GM23338 (cell line): Measurements from ENCODE around the gene RWDD1. TPM values are rescaled to one million over a fixed set of nuclear protein-coding genes. Genes with fewer than 3 reads are reported as not detected.

Experiments used
- ATAC-seq: fragments of 200-7000 bp; cut with Tn5 transposase; 3 replicates; pipeline ENCODE4 v1.9.1; 2020
- DNase-seq: peaks from one replicate; pipeline ENCODE4 v3.0.0-alpha.2; 2015; ENCODE audit warnings: low spot score
- H2AFZ ChIP-seq: fragments of 200-600 bp; sonication (generic); 2 replicates; pipeline ENCODE4 v1.8.0; 2016; ENCODE audit warnings: antibody characterized with exemption, mild to moderate bottlenecking, moderate library complexity
- H3F3A ChIP-seq: fragments of 200-600 bp; sonication (generic); replicated peaks from 2 replicates; pipeline ENCODE4 v1.8.0; 2017; ENCODE audit warnings: antibody characterized with exemption, mixed run types, low read depth
- H3K27ac ChIP-seq: fragments of 200-600 bp; sonication (generic); 2 replicates; pipeline ENCODE4 v1.6.1; 2016; ENCODE audit warnings: low read depth
- H3K27me3 ChIP-seq: fragments of 200-600 bp; sonication (generic); 2 replicates; pipeline ENCODE4 v1.8.0; 2016; ENCODE audit warnings: mild to moderate bottlenecking, mixed run types, moderate library complexity; ENCODE audit not compliant: insufficient read depth
- H3K36me3 ChIP-seq: fragments of 200-600 bp; sonication (generic); 2 replicates; pipeline ENCODE4 v1.8.0; 2016; ENCODE audit warnings: mild to moderate bottlenecking; ENCODE audit not compliant: insufficient read depth
- H3K4me1 ChIP-seq: fragments of 200-600 bp; sonication (generic); 2 replicates; pipeline ENCODE4 v1.8.0; 2016; ENCODE audit warnings: mild to moderate bottlenecking, moderate library complexity; ENCODE audit not compliant: insufficient read depth
- H3K4me2 ChIP-seq: fragments of 200-600 bp; sonication (generic); 2 replicates; pipeline ENCODE4 v1.7.1; 2017; ENCODE audit warnings: mixed run types
- H3K4me3 ChIP-seq: fragments of 200-600 bp; sonication (generic); 2 replicates; pipeline ENCODE4 v1.6.1; 2016; ENCODE audit warnings: mixed run types
- H3K79me2 ChIP-seq: fragments of 200-600 bp; sonication (generic); replicated peaks from 2 replicates; pipeline ENCODE4 v1.8.0; 2017; ENCODE audit warnings: mild to moderate bottlenecking; ENCODE audit not compliant: insufficient read depth
- H3K9me2 ChIP-seq: fragments of 200-600 bp; sonication (generic); 2 replicates; pipeline ENCODE4 v1.8.0; 2017; ENCODE audit not compliant: insufficient read depth
- H4K20me1 ChIP-seq: fragments of 200-600 bp; sonication (generic); replicated peaks from 2 replicates; pipeline ENCODE4 v1.8.0; 2017; ENCODE audit warnings: mild to moderate bottlenecking; ENCODE audit not compliant: insufficient read depth
- H3K27ac Mint-ChIP-seq: 2 replicates; pipeline ENCODE4 v1.8.0; 2020; ENCODE audit warnings: inconsistent platforms, mild to moderate bottlenecking, moderate library complexity, mixed read lengths
- H3K27me3 Mint-ChIP-seq: 3 replicates; pipeline ENCODE4 v1.8.0; 2022; ENCODE audit warnings: low read depth, mild to moderate bottlenecking, moderate library complexity, mixed read lengths, inconsistent platforms; ENCODE audit not compliant: insufficient read depth, poor library complexity
- H3K36me3 Mint-ChIP-seq: 3 replicates; pipeline ENCODE4 v1.8.0; 2021; ENCODE audit warnings: low read depth, mild to moderate bottlenecking, inconsistent platforms, moderate library complexity, mixed read lengths
- H3K4me1 Mint-ChIP-seq: 3 replicates; pipeline ENCODE4 v1.8.0; 2020; ENCODE audit warnings: mild to moderate bottlenecking, inconsistent platforms, mixed read lengths
- H3K4me3 Mint-ChIP-seq: 3 replicates; pipeline ENCODE4 v1.8.0; 2021; ENCODE audit warnings: moderate library complexity, mild to moderate bottlenecking, inconsistent platforms, mixed read lengths
- H3K9me3 Mint-ChIP-seq: 3 replicates; pipeline ENCODE4 v1.8.0; 2020; ENCODE audit warnings: moderate library complexity, mild to moderate bottlenecking, inconsistent platforms, mixed read lengths
- CREB1 ChIP-seq: fragments of 250-450 bp; sonication (Bioruptor Pico); IDR thresholded peaks from 2 replicates; pipeline ENCODE4 v1.5.0; 2020; ENCODE audit warnings: low read depth, mild to moderate bottlenecking, moderate library complexity
- CTCF ChIP-seq, 2 experiments: fragments of 200-600 bp in 1 of 2; sonication (generic) in 1 of 2; conservative IDR thresholded peaks; 2 replicates each; pipeline versions ENCODE4 v1.5.1 to v1.6.1; 2016 to 2017; ENCODE audit warnings: antibody characterized with exemption in 2 of 2, low read depth in 2 of 2, mild to moderate bottlenecking in 2 of 2, moderate library complexity in 1 of 2
- ETS1 ChIP-seq: IDR thresholded peaks from 2 replicates; pipeline ENCODE4 v1.6.1; 2016; ENCODE audit warnings: antibody characterized with exemption
- EZH2 ChIP-seq: fragments of 200-600 bp; sonication (generic); IDR thresholded peaks from one replicate; pipeline ENCODE4 v1.8.0; 2017; ENCODE audit warnings: antibody characterized with exemption, mild to moderate bottlenecking, low read depth; ENCODE audit not compliant: unreplicated experiment
- EZH2phosphoT487 ChIP-seq: fragments of 200-600 bp; sonication (generic); IDR thresholded peaks from one replicate; pipeline ENCODE4 v1.8.1; 2018; ENCODE audit warnings: antibody characterized with exemption; ENCODE audit not compliant: unreplicated experiment
- JUNB ChIP-seq: IDR thresholded peaks from one replicate; pipeline ENCODE4 v1.6.1; 2016; ENCODE audit warnings: antibody characterized with exemption; ENCODE audit not compliant: unreplicated experiment
- NANOG ChIP-seq: IDR thresholded peaks from 2 replicates; pipeline ENCODE4 v1.6.1; 2016; ENCODE audit warnings: antibody characterized with exemption, borderline replicate concordance
- POLR2AphosphoS5 ChIP-seq: IDR thresholded peaks from 2 replicates; pipeline ENCODE4 v1.6.1; 2016; ENCODE audit warnings: antibody characterized with exemption, low read depth
- REST ChIP-seq: IDR thresholded peaks from one replicate; pipeline ENCODE4 v1.6.1; 2018; ENCODE audit warnings: antibody characterized with exemption; ENCODE audit not compliant: unreplicated experiment
- STAT1 ChIP-seq: IDR thresholded peaks from one replicate; pipeline ENCODE4 v1.6.1; 2016; ENCODE audit warnings: antibody characterized with exemption; ENCODE audit not compliant: unreplicated experiment
- ZNF114 ChIP-seq: fragments of 250-450 bp; sonication (Bioruptor Pico); IDR thresholded peaks from 2 replicates; pipeline ENCODE4 v1.5.0; 2020; ENCODE audit warnings: mild to moderate bottlenecking, moderate library complexity
- ZNF331 ChIP-seq: fragments of 250-450 bp; sonication (Bioruptor Pico); IDR thresholded peaks from 2 replicates; pipeline ENCODE4 v1.5.0; 2020; ENCODE audit warnings: low read depth, mild to moderate bottlenecking, moderate library complexity
- ZNF462 ChIP-seq: fragments of 250-450 bp; sonication (Bioruptor Pico); IDR thresholded peaks from 2 replicates; pipeline ENCODE4 v1.5.0; 2020; ENCODE audit warnings: mild to moderate bottlenecking, moderate library complexity
- polyA plus RNA-seq: library from polyadenylated mRNA; unstranded; fragments of >200 nt; fragmentation: Nextera tagmentation; extraction: Ambion mirVana; gene quantifications from 2 replicates; pipeline ENCODE4 v1.2.1, GENCODE V29; 2016
- total RNA-seq: library from RNA; depleted of rRNA; stranded (reverse); fragments of >200 nt; shearing (Covaris generic); gene quantifications from 2 replicates; pipeline ENCODE4 v1.2.3, GENCODE V29; 2014

The RWDD1 gene
- total and polyA plus RNA-seq, 2 experiments from 2014 or later, result 20.2 to 171 TPM

- no peaks in the 10 kb centered on the region for H3K9me2 ChIP-seq
- H3K4me1 Mint-ChIP-seq, result no peaks in the 10 kb centered on the region
- H3K27ac Mint-ChIP-seq, result no peak overlapping the region
- H3K4me3 ChIP-seq, result no peak overlapping the region
- no peaks in the 10 kb centered on the region for H3K27me3 Mint-ChIP-seq
- H3K27ac ChIP-seq, result no peak overlapping the region
- H3K4me2 ChIP-seq, result no peak overlapping the region
- ATAC-seq (no peak), DNase-seq (no peak)
- H3K79me2 ChIP-seq, result no peaks in the 10 kb centered on the region
- H3K4me1 ChIP-seq, result no peaks in the 10 kb centered on the region
- H2AFZ ChIP-seq, result no peak overlapping the region
- H3F3A ChIP-seq, result no peaks in the 10 kb centered on the region
- TF ChIP-seq CREB1 (CRISPR knock-in tag) (no peak), CTCF (conservative IDR thresholded peaks at IDR 0.05; ENCODE audit: low read depth in 2 of 2) (no peak), ZNF331 (CRISPR knock-in tag) (no peak), EZH2 (no peak), NANOG (no peak), POLR2AphosphoS5 (no peak), ZNF462 (CRISPR knock-in tag) (no peak), ETS1 (no peak), REST (no peak), EZH2phosphoT487 (no peak), JUNB (no peak), ZNF114 (CRISPR knock-in tag) (no peak), STAT1 (no peak)
- no peaks in the 10 kb centered on the region for H3K36me3 ChIP-seq
- no peaks in the 10 kb centered on the region for H3K27me3 ChIP-seq
- H3K9me3 Mint-ChIP-seq, result no peaks in the 10 kb centered on the region
- H3K4me3 Mint-ChIP-seq, result no peak overlapping the region
- H3K36me3 Mint-ChIP-seq, result no peaks in the 10 kb centered on the region
- no peaks in the 10 kb centered on the region for H4K20me1 ChIP-seq
Measured at GRCh38 chr6:116624036-116624805, 52.9 kb downstream of the RWDD1 start.
